Measurements from ENCODE around the gene TAS2R60. TPM values are rescaled to one million over a fixed set of nuclear protein-coding genes. Genes with fewer than 3 reads are reported as not detected.

TAS2R60 gene
- total and polyA plus RNA-seq, 2 of the 4 experiments (the other 2 are of a cell fraction) = not detected

- H3K36me3 ChIP-seq (ENCODE audit: control insufficient read depth, insufficient read depth, low read length) = no peaks in the 10 kb centered on the region
- H2AK9ac ChIP-seq (replicated peaks; ENCODE audit: low read depth, low read length, poor library complexity) = no peak overlapping the region
- H3K9me1 ChIP-seq (ENCODE audit: insufficient read depth, low read length) = no peaks in the 10 kb centered on the region; the same call in 1 of the 2 replicates
- dilution Hi-C loops (cut with HindIII; ENCODE audit: low sequenced_read_pairs, unreplicated experiment) (no loop called here), in situ Hi-C loops (cut with MboI; ENCODE audit: low sequenced_read_pairs) (no loop called here), intact Hi-C loops (cut with micrococcal nuclease) (loop anchor here (2.0 to 5.0 kb wide), 2 partner anchors 175 to 409 kb away; no protein-coding TSS in a partner anchor)
- H3K4me3 ChIP-seq (ENCODE audit: insufficient read depth, low read depth, low read length) = no peak overlapping the region
- no peak overlapping the region for H2BK120ac ChIP-seq (ENCODE audit: low read depth, low read length)
- no peaks in the 10 kb centered on the region for H3K9me3 ChIP-seq (ENCODE audit: control insufficient read depth, insufficient read depth, low read length)
- TF ChIP-seq BHLHE40 (IDR thresholded peaks at IDR 0.05; ENCODE audit: low read depth, low read length) = no peak
- TF ChIP-seq FOS (IDR thresholded peaks at IDR 0.05; ENCODE audit: low read depth, low read length) = no peak
- no peak for TF ChIP-seq MXI1 (IDR thresholded peaks at IDR 0.05; ENCODE audit: borderline replicate concordance, low read depth, low read length)
- TF ChIP-seq CTCF (conservative IDR thresholded peaks at IDR 0.05; ENCODE audit: low read depth, low read length) = no peak
- H4K91ac ChIP-seq (ENCODE audit: insufficient read depth, low read depth, low read length) = no peak overlapping the region
- no peak overlapping the region for H3K18ac ChIP-seq (ENCODE audit: low read depth, low read length)
- H3K27ac ChIP-seq (ENCODE audit: insufficient read depth, low read length) = no peak overlapping the region
- no peak overlapping the region for H3K4ac ChIP-seq (ENCODE audit: low read depth, low read length)
- H4K20me1 ChIP-seq (ENCODE audit: insufficient read depth, low read length) = no peaks in the 10 kb centered on the region
- no peak overlapping the region for H3K23ac ChIP-seq (ENCODE audit: low read depth, low read length)
- POLR2A ChIA-PET (ENCODE audit: unreplicated experiment) = no interaction called here
- no TSS peak for BruUV-seq (replicated peaks)
- H2BK20ac ChIP-seq (ENCODE audit: low read depth, low read length) = no peak overlapping the region
- H2BK15ac ChIP-seq (ENCODE audit: low read depth, low read length) = no peak overlapping the region
- H3K27me3 ChIP-seq (ENCODE audit: control insufficient read depth, insufficient read depth, low read length) = no peaks in the 10 kb centered on the region
- H2AFZ ChIP-seq (replicated peaks; ENCODE audit: low read length, poor library complexity) = no peak overlapping the region
- H3K9ac ChIP-seq (ENCODE audit: low read depth, low read length) = no peak overlapping the region
- no peak overlapping the region for H3K56ac ChIP-seq (ENCODE audit: extremely low read depth, insufficient read depth, low read length)
- H2BK5ac ChIP-seq (ENCODE audit: low read depth, low read length, poor library complexity, severe bottlenecking) = no peak overlapping the region
- no peak overlapping the region for H3K4me2 ChIP-seq (ENCODE audit: low read depth, low read length)
- H3K79me1 ChIP-seq (ENCODE audit: low read depth in 1 of 2, low read length in 2 of 2) = no peaks in the 10 kb centered on the region
- ATAC-seq (ENCODE audit: low read depth) = no peak
- H3K4me1 ChIP-seq (ENCODE audit: control insufficient read depth, insufficient read depth, low read length) = peaks cover 4% of the 10 kb centered on the region
- no peak overlapping the region for H4K5ac ChIP-seq (ENCODE audit: low read depth, low read length)
- WGBS, 2 experiments (ENCODE audit: extremely low coverage in 2 of 2, insufficient read length in 1 of 2) = 81 to 100% methylated on average over 1 to 5 of the region's 8 CpGs
- CTCF ChIA-PET = interaction anchor here (1.2 to 3.7 kb wide), 4 partner anchors 9 to 176 kb away, joined by 3 to 24 read pairs (median 7); no protein-coding TSS in a partner anchor
- no peak overlapping the region for H4K8ac ChIP-seq (ENCODE audit: low read depth in 2 of 2, low read length in 2 of 2)
- no peak overlapping the region for H3K14ac ChIP-seq (replicated peaks; ENCODE audit: low read depth, low read length)
- no peak overlapping the region for H2AK5ac ChIP-seq (ENCODE audit: low read depth, low read length)
- peak; percentile 56 for DNase-seq
These were observed 27.4 kb upstream of the TAS2R60 start for GRCh38 chr7:143415742-143416397.

Measured in IMR-90 (cell line).